Right cardiac atrium (tissue), 5 donors: ENCODE measurements around the gene STK31. TPM values are rescaled to one million over a fixed set of nuclear protein-coding genes. Genes with fewer than 3 reads are reported as not detected.

Experiments used
- ATAC-seq, 2 donors: fragments of 200-7000 bp; cut with Tn5 transposase; one replicate each; pipeline versions ENCODE4 v1.8.0 to v1.9.1; 2020; ENCODE audit warnings: moderate library complexity in 2 of 2, mild to moderate bottlenecking in 1 of 2
- DNase-seq, 3 donors: peaks; one replicate each; pipeline ENCODE4 v3.0.0-alpha.2; 2020
- H3K27ac ChIP-seq: one replicate; pipeline ENCODE4 v1.5.1; 2013; ENCODE audit warnings: mild to moderate bottlenecking, low read length, control low read depth, moderate library complexity
- H3K27me3 ChIP-seq: one replicate; pipeline ENCODE4 v1.6.1; 2013; ENCODE audit not compliant: control insufficient read depth, insufficient read depth
- H3K4me1 ChIP-seq: one replicate; pipeline ENCODE4 v1.6.1; 2013; ENCODE audit warnings: low read length; ENCODE audit not compliant: control insufficient read depth, insufficient read depth
- H3K4me3 ChIP-seq: one replicate; pipeline ENCODE4 v1.5.1; 2013; ENCODE audit warnings: low read length, control low read depth
- H3K9me3 ChIP-seq: one replicate; pipeline ENCODE4 v1.6.1; 2013; ENCODE audit warnings: low read length; ENCODE audit not compliant: control insufficient read depth
- WGBS: extraction: QIAGEN DNeasy Blood & Tissue Kit; methylation state at CpG from one replicate; pipeline ENCODE4 v1.1.7; 2013; 5-methylcytosine and 5-hydroxymethylcytosine counted together
- intact Hi-C, 4 donors: fragments of 100-400 bp; cut with DNase I; formaldehyde crosslinking; loops; one replicate each; pipeline versions ENCODE4 v1.11.0 to v1.14.0; 2022 to 2023
- polyA plus RNA-seq: library from polyadenylated mRNA; stranded (reverse); fragments of 200-250 nt; gene quantifications from one replicate; pipeline ENCODE4 v1.2.3, GENCODE V29; 2013
- total RNA-seq, 4 donors: library from RNA; stranded (reverse); fragmentation: NEBNext Ultra II Directional; extraction: Animal tissue kit (Norgen Biotek cat#: 25700); gene quantifications; one replicate each; pipeline ENCODE4 v1.2.1, GENCODE V29; 2021
- donor health status: healthy with polysubstance abuse.
- donor health status: DM: no; HTN: yes; CAD: no.
- donor health status: DM: no; HTN: no; CAD: no.
- donor health status: DM: no; HTN: yes; CAD: no; lungs with severe emphysema.
- donor health status: DM: yes; HTN: yes; CAD: no.

STK31 gene
- total and polyA plus RNA-seq, 5 donors = 0.09 to 0.47 (median 0.26) TPM; not detected in 1

DNA sequence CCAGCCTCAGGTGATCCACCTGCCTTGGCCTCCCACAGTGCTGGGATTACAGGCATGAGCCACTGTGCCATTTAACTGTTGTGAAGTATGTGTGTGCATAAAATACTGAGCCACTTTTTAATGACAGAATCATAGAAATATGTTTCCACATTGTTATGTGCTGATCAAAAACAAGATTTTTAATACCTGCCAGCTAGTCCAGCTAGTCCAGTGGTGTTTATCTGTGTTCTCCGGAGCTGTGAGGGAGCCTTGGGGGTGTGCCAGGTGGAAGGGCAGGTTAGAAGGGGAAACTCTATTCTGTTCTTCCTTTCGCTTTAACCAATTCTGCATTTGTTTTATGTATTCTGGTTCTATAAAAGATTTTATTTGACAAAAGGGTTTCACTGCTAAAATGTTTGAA is 23.0 kb upstream of the STK31 start:
- H3K4me3 ChIP-seq = no peak overlapping the region
- no peak overlapping the region for H3K27ac ChIP-seq
- 60% methylated on average over 2 of the region's 2 CpGs for WGBS
- H3K9me3 ChIP-seq = no peaks in the 10 kb centered on the region
- DNase-seq (peak in 1 of 3 donors; percentile 56), ATAC-seq (no peak)
- intact Hi-C loops = loop anchor here in 1 of 4 donors (10.0 kb wide), 1 partner anchor 92 kb away; the partner anchor contains the start of gene CCDC126
- no peaks in the 10 kb centered on the region for H3K27me3 ChIP-seq
- H3K4me1 ChIP-seq = peaks cover 3% of the 10 kb centered on the region

DNA sequence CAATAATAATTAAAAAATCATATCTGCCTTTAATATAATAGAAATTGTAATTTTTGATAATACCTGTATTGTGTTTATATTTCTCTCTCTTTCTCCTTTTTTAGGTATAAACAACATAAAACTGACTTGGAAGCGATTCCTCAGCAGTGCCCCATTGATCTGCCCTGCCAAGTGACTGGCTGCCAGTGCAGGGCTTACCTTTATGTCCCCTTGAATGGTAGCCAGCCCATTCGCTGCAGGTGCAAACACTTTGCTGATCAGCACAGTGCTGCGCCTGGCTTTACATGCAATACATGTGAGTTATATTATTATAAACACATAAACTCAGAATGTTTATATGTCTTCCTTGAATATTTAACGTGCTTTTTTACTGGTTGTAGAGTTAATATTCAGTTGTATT is 20.9 kb upstream of the STK31 start:
- ATAC-seq (no peak), DNase-seq (no peak)
- Histone ChIP-seq H3K4me1 (peaks cover 3% of the 10 kb centered on the region), H3K9me3 (no peaks in the 10 kb centered on the region), H3K4me3 (no peak overlapping the region), H3K27ac (no peak overlapping the region), H3K27me3 (no peaks in the 10 kb centered on the region)
- 94% methylated on average over 4 of the region's 4 CpGs for WGBS
- intact Hi-C loops = loop anchor here in 1 of 4 donors (10.0 kb wide), 1 partner anchor 94 kb away; the partner anchor contains the start of gene CCDC126

DNA sequence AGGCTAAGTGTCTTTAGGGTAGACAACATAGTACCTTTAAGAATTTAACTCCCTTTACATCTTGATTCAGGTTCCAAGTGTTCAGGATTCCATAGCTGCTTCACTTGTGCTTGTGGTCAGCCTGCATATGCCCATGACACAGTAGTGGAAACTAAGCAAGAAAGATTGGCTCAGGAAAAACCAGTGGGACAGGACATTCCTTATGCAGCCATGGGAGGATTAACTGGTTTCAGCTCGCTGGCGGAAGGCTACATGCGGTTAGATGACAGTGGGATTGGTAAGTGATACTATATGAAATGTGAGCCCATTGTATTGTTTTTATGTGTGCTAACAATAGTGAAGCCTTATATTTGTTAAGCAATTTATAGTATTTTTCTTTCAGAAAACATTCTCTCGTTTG is 18.7 kb upstream of the STK31 start:
- Histone ChIP-seq H3K9me3 (no peaks in the 10 kb centered on the region), H3K27me3 (no peaks in the 10 kb centered on the region), H3K4me1 (peaks cover 3% of the 10 kb centered on the region), H3K4me3 (no peak overlapping the region), H3K27ac (no peak overlapping the region)
- intact Hi-C loops = no loop called here
- WGBS = 89% methylated on average over 4 of the region's 4 CpGs
- no peak for ATAC-seq
- no peak for DNase-seq

DNA sequence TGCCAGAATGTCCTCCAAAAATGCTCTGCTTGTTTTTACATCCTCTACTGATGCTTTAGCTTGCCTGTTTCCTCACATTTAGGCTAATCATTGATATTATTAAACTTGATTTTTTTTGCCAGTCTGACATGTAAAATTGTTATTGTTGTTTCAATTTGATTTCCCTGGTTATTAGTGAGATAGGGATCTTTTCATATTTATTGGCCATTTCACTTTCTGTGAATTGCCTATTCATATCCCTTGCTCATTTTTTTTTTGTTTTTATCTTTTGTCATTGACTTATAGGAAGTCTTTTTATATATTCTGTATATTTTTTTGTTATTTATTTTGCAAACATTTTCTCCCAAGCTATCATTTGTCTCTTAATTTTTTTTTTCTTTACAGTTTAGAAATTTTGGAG is 16.8 kb upstream of the STK31 start:
- H3K4me1 ChIP-seq = no peaks in the 10 kb centered on the region
- H3K4me3 ChIP-seq = no peak overlapping the region
- intact Hi-C loops = no loop called here
- H3K27ac ChIP-seq = no peak overlapping the region
- no peak for ATAC-seq
- no peaks in the 10 kb centered on the region for H3K9me3 ChIP-seq
- no peak for DNase-seq
- no peaks in the 10 kb centered on the region for H3K27me3 ChIP-seq

DNA sequence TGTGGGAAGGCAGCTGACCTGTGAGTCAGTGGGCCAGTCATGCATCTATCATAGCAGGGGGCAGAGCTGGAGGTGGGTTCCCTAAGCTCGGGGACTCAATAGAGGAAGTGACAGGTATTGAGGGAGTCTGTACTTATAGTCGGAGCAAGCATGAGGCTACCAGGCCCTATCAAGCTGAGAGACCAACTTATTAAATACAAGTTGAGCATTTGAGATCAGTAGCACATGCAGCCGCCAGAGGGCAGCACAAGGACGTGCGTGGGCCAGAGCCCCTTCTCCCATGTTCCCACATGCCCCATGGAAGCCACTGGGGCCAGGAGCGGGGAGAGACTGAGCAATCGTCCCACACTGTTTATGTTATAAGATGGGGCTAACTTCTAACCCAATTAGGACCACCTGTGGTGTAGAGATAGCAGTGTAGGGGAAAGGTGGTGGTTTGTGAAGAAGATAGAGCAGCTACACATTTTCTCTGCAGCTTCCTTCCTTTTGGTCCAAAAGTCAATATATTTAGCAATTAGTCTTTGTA is 13.0 kb upstream of the STK31 start:
- Histone ChIP-seq H3K4me3 (no peak overlapping the region), H3K9me3 (no peaks in the 10 kb centered on the region), H3K4me1 (no peaks in the 10 kb centered on the region), H3K27me3 (no peaks in the 10 kb centered on the region), H3K27ac (no peak overlapping the region)
- DNase-seq (peak; percentile 50 to 77 (median 76)), ATAC-seq (peak; percentile 38 to 39)
- 30% methylated on average over 7 of the region's 7 CpGs for WGBS
- intact Hi-C loops = no loop called here

DNA sequence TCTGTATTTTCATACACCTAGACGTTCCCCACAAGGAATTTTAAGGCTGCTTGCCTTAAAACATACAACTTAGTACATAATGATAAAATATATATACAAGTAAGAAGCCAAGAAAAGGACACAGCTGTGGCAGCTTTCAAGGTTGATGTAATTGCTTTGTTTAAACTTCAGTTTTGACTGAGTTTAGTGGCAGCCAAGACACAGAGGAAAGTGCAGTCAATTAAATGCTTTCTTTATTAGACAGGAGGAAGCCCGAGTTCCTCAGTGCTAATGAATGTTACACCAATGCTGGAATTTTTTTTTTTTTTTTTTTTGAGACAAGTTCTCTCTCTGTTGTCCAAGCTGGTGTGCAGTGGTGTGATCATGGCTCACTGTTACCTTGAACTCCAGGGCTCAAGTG is 11.2 kb upstream of the STK31 start:
- Histone ChIP-seq H3K27me3 (no peaks in the 10 kb centered on the region), H3K4me1 (no peaks in the 10 kb centered on the region), H3K4me3 (no peak overlapping the region), H3K27ac (no peak overlapping the region), H3K9me3 (no peaks in the 10 kb centered on the region)
- WGBS = 48% methylated on average over 2 of the region's 2 CpGs
- no peak for DNase-seq
- intact Hi-C loops = no loop called here
- no peak for ATAC-seq

DNA sequence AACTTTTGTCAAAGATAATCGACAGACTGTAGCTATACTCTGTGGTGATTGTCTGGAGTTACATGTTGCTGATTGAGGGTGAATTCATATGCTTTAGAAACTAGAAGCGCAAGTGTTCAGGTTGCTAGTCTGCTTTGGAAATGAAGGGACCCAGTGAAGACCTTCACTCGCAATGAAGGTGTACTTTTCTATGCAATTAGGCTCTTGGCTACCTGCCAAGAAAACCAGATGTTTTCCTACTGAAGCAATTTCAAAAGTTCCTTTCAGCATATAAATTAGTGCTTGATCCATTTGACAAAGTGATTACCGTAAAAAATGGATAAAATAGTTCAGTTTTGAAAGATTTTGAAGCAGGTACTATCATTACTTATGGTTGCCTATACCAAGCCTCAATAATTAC is 10.0 kb upstream of the STK31 start:
- ATAC-seq = no peak
- H3K9me3 ChIP-seq = no peaks in the 10 kb centered on the region
- intact Hi-C loops = loop anchor here in 1 of 4 donors (10.0 kb wide), 1 partner anchor 45 kb away; no protein-coding TSS in a partner anchor
- H3K27ac ChIP-seq = no peak overlapping the region
- no peak for DNase-seq
- no peaks in the 10 kb centered on the region for H3K27me3 ChIP-seq
- no peaks in the 10 kb centered on the region for H3K4me1 ChIP-seq
- H3K4me3 ChIP-seq = no peak overlapping the region
- WGBS = 81% methylated on average over 4 of the region's 4 CpGs

DNA sequence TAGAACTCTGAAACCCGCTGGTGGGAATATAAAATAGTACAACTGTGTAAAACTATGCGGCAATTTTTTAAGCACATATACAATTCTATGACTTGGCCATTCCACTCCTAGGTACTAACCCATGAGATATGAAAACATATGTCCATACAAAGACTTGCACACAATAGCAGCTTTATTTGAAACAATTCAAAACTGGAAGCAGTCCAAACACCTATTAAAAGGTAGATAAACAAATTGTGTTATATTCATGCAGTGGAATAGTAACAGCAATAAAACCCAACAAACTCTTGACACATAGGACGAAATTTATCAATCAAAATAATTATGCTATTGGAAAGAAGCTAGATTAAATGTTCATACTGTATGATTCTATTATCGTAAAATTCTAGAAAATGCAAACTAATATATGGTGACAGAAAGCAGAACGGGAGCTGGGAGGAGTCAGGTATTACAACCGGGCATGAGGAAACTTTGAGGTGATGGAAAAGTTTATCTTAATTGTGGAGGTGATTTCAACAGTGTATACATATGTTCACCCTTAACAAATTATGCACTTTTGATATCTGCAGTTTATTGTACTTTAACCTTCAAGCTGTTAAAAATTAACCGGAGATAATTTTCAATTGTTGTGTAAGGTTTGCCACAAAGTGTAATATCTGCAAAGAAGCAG is 803 bp upstream of the STK31 start:
- intact Hi-C loops = loop anchor here in 1 of 4 donors (10.0 kb wide), 1 partner anchor 54 kb away; no protein-coding TSS in a partner anchor
- DNase-seq = no peak
- 88% methylated on average over 7 of the region's 7 CpGs for WGBS
- no peak for ATAC-seq
- no peaks in the 10 kb centered on the region for H3K9me3 ChIP-seq
- no peak overlapping the region for H3K4me3 ChIP-seq
- no peaks in the 10 kb centered on the region for H3K4me1 ChIP-seq
- H3K27me3 ChIP-seq = no peaks in the 10 kb centered on the region
- H3K27ac ChIP-seq = no peak overlapping the region

DNA sequence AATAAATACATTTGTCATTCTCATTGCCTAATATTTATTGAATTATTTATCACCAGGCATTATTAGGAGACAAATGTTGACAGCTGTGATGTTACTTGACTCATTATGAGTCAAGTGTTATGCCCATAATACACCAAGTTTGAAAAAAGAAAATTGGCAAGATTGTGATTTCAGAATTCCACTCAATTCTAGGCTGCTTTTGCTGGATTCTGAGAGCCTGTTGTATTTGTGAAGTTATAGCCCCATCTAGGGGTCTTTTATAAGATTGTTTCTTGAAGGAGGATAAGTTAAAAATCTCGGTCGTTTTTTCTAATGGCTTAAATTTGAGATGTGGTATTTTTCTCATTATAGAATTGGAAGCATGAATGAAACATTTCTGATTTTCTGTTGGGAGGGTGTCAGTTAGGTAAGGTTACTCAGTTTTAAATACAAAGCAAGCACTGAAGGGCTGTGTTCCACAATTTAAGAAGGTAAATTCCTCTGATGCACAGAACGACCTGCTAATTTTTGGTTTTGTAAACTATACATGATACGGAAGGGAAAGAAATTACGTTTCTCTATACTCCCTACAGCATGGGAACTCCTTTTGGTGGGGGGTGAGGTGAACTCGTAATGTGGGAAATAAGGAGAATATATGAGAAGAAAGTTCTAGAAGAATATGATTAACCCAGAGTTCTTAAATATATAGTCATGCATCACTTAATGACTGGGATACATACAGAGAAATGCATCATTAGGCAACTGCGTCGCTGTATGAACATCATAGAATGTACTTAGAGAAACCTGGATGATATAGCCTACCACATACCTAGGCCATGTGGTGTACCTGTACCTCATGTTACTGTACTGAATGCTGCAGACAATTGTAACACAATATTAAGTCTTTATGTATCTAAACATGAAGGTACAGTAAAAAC is 2.6 kb downstream of the STK31 start:
- H3K4me3 ChIP-seq = no peak overlapping the region
- no peaks in the 10 kb centered on the region for H3K9me3 ChIP-seq
- H3K27ac ChIP-seq = no peak overlapping the region
- intact Hi-C loops = loop anchor here (2.0 to 10.0 kb wide), 6 partner anchors 140 to 438 kb away; no protein-coding TSS in a partner anchor
- 50% methylated on average over 8 of the region's 8 CpGs for WGBS
- peak; percentile 47 to 52 for ATAC-seq
- H3K27me3 ChIP-seq = no peaks in the 10 kb centered on the region
- DNase-seq = no peak
- no peaks in the 10 kb centered on the region for H3K4me1 ChIP-seq

DNA sequence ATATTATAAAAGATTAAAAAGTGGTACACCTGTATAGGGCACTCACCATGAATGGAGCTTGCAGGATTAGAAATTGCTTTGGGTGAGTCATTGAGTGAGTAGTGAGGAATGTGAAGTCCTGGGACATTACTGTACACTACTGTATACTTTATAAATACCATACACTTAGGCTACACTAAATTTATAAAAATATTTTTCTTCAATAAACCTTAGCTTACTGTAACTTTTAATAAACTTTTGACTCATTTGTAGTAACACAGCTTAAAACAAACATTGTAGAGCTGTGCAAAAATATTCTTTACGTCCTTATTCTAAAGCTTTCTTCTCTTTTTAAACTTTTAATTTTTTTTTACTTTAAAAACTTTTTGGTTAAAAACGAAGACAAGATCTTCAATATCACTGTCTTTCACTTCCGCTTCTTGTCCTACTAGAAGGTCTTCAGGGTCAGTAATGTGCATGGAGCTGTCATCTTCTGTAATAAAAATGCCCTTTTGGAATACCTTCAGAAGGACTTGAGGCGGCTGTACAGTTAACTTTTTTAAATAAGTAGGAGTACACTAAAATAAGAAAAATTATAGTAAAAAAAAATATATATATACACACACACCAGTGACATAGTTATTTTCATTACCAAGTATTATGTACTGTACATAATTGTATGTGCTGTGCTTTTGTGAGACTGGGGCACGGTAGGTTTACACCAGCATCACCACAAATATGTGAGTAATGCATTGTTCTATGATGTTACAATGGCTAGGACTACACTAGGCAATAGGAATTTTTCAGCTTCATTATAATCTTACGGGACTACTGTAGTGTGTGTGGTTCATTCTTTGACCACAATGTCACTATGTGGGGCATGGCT is 3.5 kb downstream of the STK31 start:
- intact Hi-C loops = loop anchor here (2.0 to 10.0 kb wide), 6 partner anchors 141 to 439 kb away; no protein-coding TSS in a partner anchor
- Histone ChIP-seq H3K27ac (no peak overlapping the region), H3K27me3 (no peaks in the 10 kb centered on the region), H3K9me3 (no peaks in the 10 kb centered on the region), H3K4me1 (no peaks in the 10 kb centered on the region), H3K4me3 (no peak overlapping the region)
- no peak for DNase-seq
- WGBS = 71% methylated on average over 6 of the region's 6 CpGs
- ATAC-seq = no peak
